ENCODE measurements around the gene MYCBP.
A peak's percentile ranks its signal among the peaks of the same experiment; 100 is the strongest.

The MYCBP gene

GRCh38 chr1:38888423-38889333, 15.5 kb upstream of the MYCBP start:
- no peak overlapping the region for H3K4me3 Mint-ChIP-seq
- H3K27ac Mint-ChIP-seq = no peak overlapping the region
- H3K36me3 Mint-ChIP-seq = no peaks in the 10 kb centered on the region
- no peaks in the 10 kb centered on the region for H3K4me1 Mint-ChIP-seq
- no peaks in the 10 kb centered on the region for H3K27me3 Mint-ChIP-seq
- no peaks in the 10 kb centered on the region for H3K9me3 Mint-ChIP-seq

- Mint-ChIP-seq H3K9me3 (no peaks in the 10 kb centered on the region), H3K36me3 (no peaks in the 10 kb centered on the region), H3K4me1 (no peaks in the 10 kb centered on the region), H3K27me3 (no peaks in the 10 kb centered on the region), H3K27ac (no peak overlapping the region), H3K4me3 (no peak overlapping the region)
Measured at GRCh38 chr1:38885092-38885491, 11.9 kb upstream of the MYCBP start.

- Mint-ChIP-seq H3K9me3 (no peaks in the 10 kb centered on the region), H3K36me3 (no peaks in the 10 kb centered on the region), H3K27me3 (no peaks in the 10 kb centered on the region), H3K27ac (no peak within 1 kb of the TSS), H3K4me1 (no peaks in the 10 kb centered on the region), H3K4me3 (no peak within 1 kb of the TSS)
Measured at GRCh38 chr1:38881487-38881886, 8.3 kb upstream of the MYCBP start, which contains the start of gene GJA9. TSS of gene GJA9 (minus strand) at chr1:38881587. CDS start at chr1:38876098, 5,489 bp downstream.

GRCh38 chr1:38875811-38876210, 2.7 kb upstream of the MYCBP start:
- peaks cover 25% of the 10 kb centered on the region for H3K4me1 Mint-ChIP-seq
- no peaks in the 10 kb centered on the region for H3K27me3 Mint-ChIP-seq
- H3K27ac Mint-ChIP-seq = peak overlapping the region; percentile 59
- no peak overlapping the region for H3K4me3 Mint-ChIP-seq
- H3K9me3 Mint-ChIP-seq = no peaks in the 10 kb centered on the region
- H3K36me3 Mint-ChIP-seq = peaks cover 2% of the 10 kb centered on the region

GRCh38 chr1:38872401-38873026, 634 bp downstream of the MYCBP start:
- peaks cover 2% of the 10 kb centered on the region for H3K36me3 Mint-ChIP-seq
- H3K27ac Mint-ChIP-seq = peak overlapping the region; percentile 4

GRCh38 chr1:38870996-38871395, 2.2 kb downstream of the MYCBP start:
- peaks cover 4% of the 10 kb centered on the region for H3K36me3 Mint-ChIP-seq
- H3K4me3 Mint-ChIP-seq = no peak overlapping the region

More at GRCh38 chr1:38872401-38873026, 634 bp downstream of the MYCBP start:
- H3K27me3 Mint-ChIP-seq = no peaks in the 10 kb centered on the region
- H3K9me3 Mint-ChIP-seq = no peaks in the 10 kb centered on the region
- peaks cover 36% of the 10 kb centered on the region for H3K4me1 Mint-ChIP-seq
- H3K4me3 Mint-ChIP-seq = peak overlapping the region; percentile 93

GRCh38 chr1:38867208-38867607, 5.9 kb downstream of the MYCBP start:
- H3K27ac Mint-ChIP-seq = no peak overlapping the region
- no peak overlapping the region for H3K4me3 Mint-ChIP-seq
- no peaks in the 10 kb centered on the region for H3K27me3 Mint-ChIP-seq
- H3K4me1 Mint-ChIP-seq = peaks cover 49% of the 10 kb centered on the region
- H3K36me3 Mint-ChIP-seq = peaks cover 3% of the 10 kb centered on the region
- H3K9me3 Mint-ChIP-seq = no peaks in the 10 kb centered on the region

More at GRCh38 chr1:38870996-38871395, 2.2 kb downstream of the MYCBP start:
- H3K27ac Mint-ChIP-seq = no peak overlapping the region
- H3K27me3 Mint-ChIP-seq = no peaks in the 10 kb centered on the region
- H3K4me1 Mint-ChIP-seq = peaks cover 36% of the 10 kb centered on the region
- no peaks in the 10 kb centered on the region for H3K9me3 Mint-ChIP-seq

- Mint-ChIP-seq H3K9me3 (no peaks in the 10 kb centered on the region), H3K4me1 (peaks cover 54% of the 10 kb centered on the region), H3K27me3 (no peaks in the 10 kb centered on the region), H3K36me3 (peaks cover 5% of the 10 kb centered on the region), H3K4me3 (no peak overlapping the region), H3K27ac (no peak overlapping the region)
Measured at GRCh38 chr1:38865112-38865715, 7.9 kb downstream of the MYCBP start.

GRCh38 chr1:38860454-38860795, 12.7 kb downstream of the MYCBP start:
- Mint-ChIP-seq H3K4me3 (peak overlapping the region; percentile 94), H3K27ac (no peak overlapping the region), H3K4me1 (peaks cover 74% of the 10 kb centered on the region), H3K36me3 (peaks cover 2% of the 10 kb centered on the region), H3K9me3 (no peaks in the 10 kb centered on the region), H3K27me3 (no peaks in the 10 kb centered on the region)

- no peaks in the 10 kb centered on the region for H3K9me3 Mint-ChIP-seq
- H3K27ac Mint-ChIP-seq = peak within 1 kb of the TSS; percentile 79
- peaks cover 8% of the 10 kb centered on the region for H3K36me3 Mint-ChIP-seq
- H3K4me1 Mint-ChIP-seq = peaks cover 76% of the 10 kb centered on the region
- H3K4me3 Mint-ChIP-seq = peak within 1 kb of the TSS; percentile 94
- no peaks in the 10 kb centered on the region for H3K27me3 Mint-ChIP-seq
Measured at GRCh38 chr1:38859561-38860453, 13.3 kb downstream of the MYCBP start, which contains the start of gene RRAGC. TSS of gene RRAGC (minus strand) at chr1:38859772. CDS start at chr1:38859646, 126 bp downstream.

- H3K4me1 Mint-ChIP-seq = peaks cover 69% of the 10 kb centered on the region
- H3K4me3 Mint-ChIP-seq = peak overlapping the region; percentile 94
- no peaks in the 10 kb centered on the region for H3K9me3 Mint-ChIP-seq
- no peaks in the 10 kb centered on the region for H3K27me3 Mint-ChIP-seq
- peak overlapping the region; percentile 77 for H3K27ac Mint-ChIP-seq
- H3K36me3 Mint-ChIP-seq = peaks cover 8% of the 10 kb centered on the region
Measured at GRCh38 chr1:38858833-38859560, 14.2 kb downstream of the MYCBP start.

- H3K4me3 Mint-ChIP-seq = no peak overlapping the region
- H3K27ac Mint-ChIP-seq = peak overlapping the region; percentile 82
- peaks cover 17% of the 10 kb centered on the region for H3K36me3 Mint-ChIP-seq
- peaks cover 36% of the 10 kb centered on the region for H3K4me1 Mint-ChIP-seq
- no peaks in the 10 kb centered on the region for H3K9me3 Mint-ChIP-seq
- H3K27me3 Mint-ChIP-seq = no peaks in the 10 kb centered on the region
Measured at GRCh38 chr1:38852780-38853179, 20.4 kb downstream of the MYCBP start.

- H3K9me3 Mint-ChIP-seq = no peaks in the 10 kb centered on the region
- peaks cover 32% of the 10 kb centered on the region for H3K4me1 Mint-ChIP-seq
- H3K27ac Mint-ChIP-seq = no peak overlapping the region
- no peaks in the 10 kb centered on the region for H3K27me3 Mint-ChIP-seq
- no peak overlapping the region for H3K4me3 Mint-ChIP-seq
- H3K36me3 Mint-ChIP-seq = peaks cover 24% of the 10 kb centered on the region
Measured at GRCh38 chr1:38848071-38848470, 25.1 kb downstream of the MYCBP start.

GRCh38 chr1:38846210-38846609, 26.9 kb downstream of the MYCBP start:
- peak overlapping the region; percentile 60 for H3K27ac Mint-ChIP-seq
- peaks cover 17% of the 10 kb centered on the region for H3K36me3 Mint-ChIP-seq
- H3K4me1 Mint-ChIP-seq = peaks cover 24% of the 10 kb centered on the region
- no peak overlapping the region for H3K4me3 Mint-ChIP-seq
- H3K27me3 Mint-ChIP-seq = no peaks in the 10 kb centered on the region
- no peaks in the 10 kb centered on the region for H3K9me3 Mint-ChIP-seq
